ENCODE data around the gene SFRP4. TPM values are rescaled to one million over a fixed set of nuclear protein-coding genes. Genes with fewer than 3 reads are reported as not detected.

The SFRP4 gene
- total RNA-seq, 2 experiments from 2014 or later, result not detected

GRCh38 chr7:37920849-37921805, 4.5 kb upstream of the SFRP4 start:
- CTCF ChIA-PET, result interaction anchor here (0.7 to 2.0 kb wide), 3 partner anchors 13 to 295 kb away, joined by 3 to 10 read pairs (median 4); no protein-coding TSS in a partner anchor
- H3K9me3 Mint-ChIP-seq (ENCODE audit: insufficient read depth), result no peaks in the 10 kb centered on the region
- no peak overlapping the region for H3K27ac Mint-ChIP-seq
- DNase-seq (peak; percentile 45), ATAC-seq (peak; percentile 65)
- no peaks in the 10 kb centered on the region for H3K36me3 Mint-ChIP-seq (ENCODE audit: low read depth)
- POLR2A ChIA-PET, result interaction anchor here (0.7 kb wide), 1 partner anchor 50 kb away, joined by 3 read pairs; no protein-coding TSS in a partner anchor
- H3K4me1 Mint-ChIP-seq (ENCODE audit: low read depth), result peaks cover 23% of the 10 kb centered on the region
- peaks cover 42% of the 10 kb centered on the region for H3K27me3 Mint-ChIP-seq (ENCODE audit: low read depth)
- H3K4me3 Mint-ChIP-seq, result peak overlapping the region; percentile 73

- H3K4me3 Mint-ChIP-seq, result peak within 1 kb of the TSS; percentile 73
- peaks cover 28% of the 10 kb centered on the region for H3K4me1 Mint-ChIP-seq (ENCODE audit: low read depth)
- peak within 1 kb of the TSS; percentile 21 for H3K27ac Mint-ChIP-seq
- ChIA-PET CTCF (interaction anchor here (1.0 to 2.0 kb wide), 3 partner anchors 12 to 249 kb away, joined by 4 to 10 read pairs (median 4); no protein-coding TSS in a partner anchor), POLR2A (interaction anchor here (0.7 kb wide), 1 partner anchor 49 kb away, joined by 3 read pairs; no protein-coding TSS in a partner anchor)
- peak; percentile 53 for DNase-seq
- no peaks in the 10 kb centered on the region for H3K9me3 Mint-ChIP-seq (ENCODE audit: insufficient read depth)
- peak; percentile 50 for ATAC-seq
- peaks cover 47% of the 10 kb centered on the region for H3K27me3 Mint-ChIP-seq (ENCODE audit: low read depth)
- H3K36me3 Mint-ChIP-seq (ENCODE audit: low read depth), result no peaks in the 10 kb centered on the region
Observed at GRCh38 chr7:37920305-37920848, 3.8 kb upstream of the SFRP4 start, which contains the start of gene EPDR1. Gene EPDR1, plus strand, starts transcription at chr7:37920640. Its CDS starts 300 bp downstream, at chr7:37920940.

GRCh38 chr7:37918526-37918925, 1.9 kb upstream of the SFRP4 start:
- H3K27ac Mint-ChIP-seq, result no peak overlapping the region
- ChIA-PET CTCF (interaction anchor here (1.2 to 2.0 kb wide), 5 partner anchors 15 to 451 kb away, joined by 3 to 5 read pairs (median 4); no protein-coding TSS in a partner anchor), POLR2A (no interaction called here)
- DNase-seq, result no peak
- no peak for ATAC-seq
- H3K4me3 Mint-ChIP-seq, result no peak overlapping the region
- H3K4me1 Mint-ChIP-seq (ENCODE audit: low read depth), result peaks cover 28% of the 10 kb centered on the region
- no peaks in the 10 kb centered on the region for H3K36me3 Mint-ChIP-seq (ENCODE audit: low read depth)
- H3K9me3 Mint-ChIP-seq (ENCODE audit: insufficient read depth), result no peaks in the 10 kb centered on the region
- peaks cover 60% of the 10 kb centered on the region for H3K27me3 Mint-ChIP-seq (ENCODE audit: low read depth)

GRCh38 chr7:37916017-37916672, 472 bp downstream of the SFRP4 start:
- ChIA-PET CTCF (interaction anchor here (1.0 to 1.7 kb wide), 3 partner anchors 8 to 300 kb away, joined by 3 to 6 read pairs (median 5); no protein-coding TSS in a partner anchor), POLR2A (interaction anchor here (0.6 kb wide), 1 partner anchor 13 kb away, joined by 4 read pairs; no protein-coding TSS in a partner anchor)
- no peak for ATAC-seq
- no peaks in the 10 kb centered on the region for H3K36me3 Mint-ChIP-seq (ENCODE audit: low read depth)
- no peaks in the 10 kb centered on the region for H3K9me3 Mint-ChIP-seq (ENCODE audit: insufficient read depth)
- H3K4me3 Mint-ChIP-seq, result peak overlapping the region; percentile 51
- peaks cover 60% of the 10 kb centered on the region for H3K27me3 Mint-ChIP-seq (ENCODE audit: low read depth)
- no peak for DNase-seq
- H3K4me1 Mint-ChIP-seq (ENCODE audit: low read depth), result peaks cover 21% of the 10 kb centered on the region
- H3K27ac Mint-ChIP-seq, result no peak overlapping the region

GRCh38 chr7:37915438-37915837, 1.2 kb downstream of the SFRP4 start:
- no peak for ATAC-seq
- no peak overlapping the region for H3K27ac Mint-ChIP-seq
- ChIA-PET POLR2A (no interaction called here), CTCF (no interaction called here)
- peaks cover 61% of the 10 kb centered on the region for H3K27me3 Mint-ChIP-seq (ENCODE audit: low read depth)
- H3K9me3 Mint-ChIP-seq (ENCODE audit: insufficient read depth), result no peaks in the 10 kb centered on the region
- no peak for DNase-seq
- H3K4me1 Mint-ChIP-seq (ENCODE audit: low read depth), result peaks cover 19% of the 10 kb centered on the region
- no peaks in the 10 kb centered on the region for H3K36me3 Mint-ChIP-seq (ENCODE audit: low read depth)
- H3K4me3 Mint-ChIP-seq, result no peak overlapping the region

- Mint-ChIP-seq H3K27ac (no peak overlapping the region), H3K27me3 (ENCODE audit: low read depth) (peaks cover 45% of the 10 kb centered on the region), H3K9me3 (ENCODE audit: insufficient read depth) (no peaks in the 10 kb centered on the region), H3K4me3 (no peak overlapping the region), H3K36me3 (ENCODE audit: low read depth) (no peaks in the 10 kb centered on the region), H3K4me1 (ENCODE audit: low read depth) (peaks cover 16% of the 10 kb centered on the region)
- CTCF ChIA-PET, result no interaction called here
- ATAC-seq (no peak), DNase-seq (no peak)
- POLR2A ChIA-PET, result no interaction called here
Observed at GRCh38 chr7:37912756-37913155, 3.9 kb downstream of the SFRP4 start.

- Mint-ChIP-seq H3K27ac (no peak overlapping the region), H3K27me3 (ENCODE audit: low read depth) (peaks cover 23% of the 10 kb centered on the region), H3K9me3 (ENCODE audit: insufficient read depth) (no peaks in the 10 kb centered on the region), H3K36me3 (ENCODE audit: low read depth) (no peaks in the 10 kb centered on the region), H3K4me3 (no peak overlapping the region), H3K4me1 (ENCODE audit: low read depth) (no peaks in the 10 kb centered on the region)
- ATAC-seq, result no peak
- no peak for DNase-seq
- CTCF ChIA-PET, result interaction anchor here (1.1 kb wide), 2 partner anchors 9 to 12 kb away, joined by 4 to 6 read pairs; partner anchors contain the start of genes EPDR1 and SFRP4
- POLR2A ChIA-PET, result no interaction called here
Observed at GRCh38 chr7:37908221-37908788, 8.3 kb downstream of the SFRP4 start.

- Mint-ChIP-seq H3K9me3 (ENCODE audit: insufficient read depth) (no peaks in the 10 kb centered on the region), H3K27ac (no peak overlapping the region), H3K4me3 (no peak overlapping the region), H3K4me1 (ENCODE audit: low read depth) (no peaks in the 10 kb centered on the region), H3K27me3 (ENCODE audit: low read depth) (peaks cover 8% of the 10 kb centered on the region), H3K36me3 (ENCODE audit: low read depth) (no peaks in the 10 kb centered on the region)
- ChIA-PET POLR2A (interaction anchor here (0.7 kb wide), 1 partner anchor 767 kb away, joined by 3 read pairs; no protein-coding TSS in a partner anchor), CTCF (interaction anchor here (0.7 to 2.7 kb wide), 11 partner anchors 8 to 997 kb away, joined by 3 to 10 read pairs (median 3); partner anchors contain the start of genes EPDR1 and SFRP4)
- DNase-seq (no peak), ATAC-seq (no peak)
Observed at GRCh38 chr7:37901890-37902524, 14.6 kb downstream of the SFRP4 start.

GRCh38 chr7:37901236-37901827, 15.3 kb downstream of the SFRP4 start:
- ATAC-seq (no peak), DNase-seq (no peak)
- Mint-ChIP-seq H3K36me3 (ENCODE audit: low read depth) (no peaks in the 10 kb centered on the region), H3K9me3 (ENCODE audit: insufficient read depth) (no peaks in the 10 kb centered on the region), H3K4me3 (no peak overlapping the region), H3K4me1 (ENCODE audit: low read depth) (no peaks in the 10 kb centered on the region), H3K27ac (no peak overlapping the region), H3K27me3 (ENCODE audit: low read depth) (peaks cover 6% of the 10 kb centered on the region)
- ChIA-PET CTCF (interaction anchor here (0.7 to 2.7 kb wide), 9 partner anchors 8 to 998 kb away, joined by 3 to 10 read pairs (median 3); partner anchors contain the start of gene EPDR1), POLR2A (interaction anchor here (0.7 kb wide), 1 partner anchor 768 kb away, joined by 3 read pairs; no protein-coding TSS in a partner anchor)

GRCh38 chr7:37899712-37900247, 16.8 kb downstream of the SFRP4 start:
- H3K9me3 Mint-ChIP-seq (ENCODE audit: insufficient read depth), result no peaks in the 10 kb centered on the region
- no peaks in the 10 kb centered on the region for H3K36me3 Mint-ChIP-seq (ENCODE audit: low read depth)
- ChIA-PET CTCF (interaction anchor here (1.2 kb wide), 1 partner anchor 316 kb away, joined by 4 read pairs; no protein-coding TSS in a partner anchor), POLR2A (interaction anchor here (0.6 kb wide), 1 partner anchor 1666 kb away, joined by 4 read pairs; the partner anchor contains the start of gene YAE1)
- ATAC-seq, result no peak
- DNase-seq, result no peak
- peaks cover 5% of the 10 kb centered on the region for H3K27me3 Mint-ChIP-seq (ENCODE audit: low read depth)
- no peak overlapping the region for H3K27ac Mint-ChIP-seq
- H3K4me1 Mint-ChIP-seq (ENCODE audit: low read depth), result no peaks in the 10 kb centered on the region
- H3K4me3 Mint-ChIP-seq, result no peak overlapping the region
